ENCODE results near the gene REV1. TPM values are rescaled to one million over a fixed set of nuclear protein-coding genes. Genes with fewer than 3 reads are reported as not detected.

The REV1 gene
- total RNA-seq, 1 donor from 2014 or later = 51.9 TPM

DNA sequence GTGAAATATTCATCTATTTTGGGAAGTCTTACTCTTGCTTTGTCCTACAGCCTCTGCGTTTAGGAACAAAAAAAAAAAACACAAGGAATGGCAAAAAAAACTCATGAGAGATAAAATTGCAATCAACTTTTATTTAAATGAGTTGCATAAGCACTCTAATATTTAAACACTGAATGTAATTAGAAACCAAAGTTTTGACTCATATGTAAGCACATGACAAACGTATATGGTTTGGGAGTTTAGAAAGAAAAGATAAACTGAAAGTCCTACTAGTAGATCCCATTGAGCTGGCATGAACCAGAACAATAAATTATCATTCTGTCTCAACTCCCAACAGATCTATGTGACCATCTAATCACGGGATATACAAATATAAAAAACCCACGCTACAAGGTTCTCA is 44.8 kb downstream of the REV1 start:
- peaks cover under 1% of the 10 kb centered on the region for H3K4me1 Mint-ChIP-seq
- H3K27me3 Mint-ChIP-seq (ENCODE audit: insufficient read depth, low read depth) = no peaks in the 10 kb centered on the region

DNA sequence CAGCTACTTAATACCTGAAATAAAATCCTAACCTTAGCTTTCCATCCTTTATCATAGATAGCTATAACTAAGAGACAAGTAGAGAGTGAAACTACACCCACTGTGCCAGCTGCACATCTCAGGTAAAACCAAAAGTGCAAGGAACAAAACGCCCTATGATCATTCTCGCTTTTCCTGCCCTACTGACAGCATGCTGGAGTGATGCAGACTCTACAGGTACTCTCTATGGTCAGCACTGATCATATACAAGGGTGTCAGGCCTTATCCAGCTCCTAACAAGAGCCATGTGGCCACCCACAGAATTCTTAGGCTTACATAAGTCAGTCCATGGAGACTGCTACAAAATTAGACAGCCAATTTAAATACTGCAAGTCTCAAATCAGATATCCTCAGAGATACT is 45.6 kb downstream of the REV1 start:
- no peak overlapping the region for H3K4me3 ChIP-seq
- no peaks in the 10 kb centered on the region for H3K27me3 Mint-ChIP-seq (ENCODE audit: insufficient read depth, low read depth)
- no peaks in the 10 kb centered on the region for H3F3A ChIP-seq (ENCODE audit: low read depth)
- TF ChIP-seq, protein P1, sequence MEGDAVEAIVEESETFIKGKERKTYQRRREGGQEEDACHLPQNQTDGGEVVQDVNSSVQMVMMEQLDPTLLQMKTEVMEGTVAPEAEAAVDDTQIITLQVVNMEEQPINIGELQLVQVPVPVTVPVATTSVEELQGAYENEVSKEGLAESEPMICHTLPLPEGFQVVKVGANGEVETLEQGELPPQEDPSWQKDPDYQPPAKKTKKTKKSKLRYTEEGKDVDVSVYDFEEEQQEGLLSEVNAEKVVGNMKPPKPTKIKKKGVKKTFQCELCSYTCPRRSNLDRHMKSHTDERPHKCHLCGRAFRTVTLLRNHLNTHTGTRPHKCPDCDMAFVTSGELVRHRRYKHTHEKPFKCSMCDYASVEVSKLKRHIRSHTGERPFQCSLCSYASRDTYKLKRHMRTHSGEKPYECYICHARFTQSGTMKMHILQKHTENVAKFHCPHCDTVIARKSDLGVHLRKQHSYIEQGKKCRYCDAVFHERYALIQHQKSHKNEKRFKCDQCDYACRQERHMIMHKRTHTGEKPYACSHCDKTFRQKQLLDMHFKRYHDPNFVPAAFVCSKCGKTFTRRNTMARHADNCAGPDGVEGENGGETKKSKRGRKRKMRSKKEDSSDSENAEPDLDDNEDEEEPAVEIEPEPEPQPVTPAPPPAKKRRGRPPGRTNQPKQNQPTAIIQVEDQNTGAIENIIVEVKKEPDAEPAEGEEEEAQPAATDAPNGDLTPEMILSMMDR (IDR thresholded peaks at IDR 0.05) = no peak
- TF ChIP-seq EZH2phosphoT487 (IDR thresholded peaks at IDR 0.05) (no peak), EZH2 (IDR thresholded peaks at IDR 0.05) (no peak)
- no peaks in the 10 kb centered on the region for H3K4me1 ChIP-seq
- H3K4me2 ChIP-seq = no peak overlapping the region
- peaks cover 14% of the 10 kb centered on the region for H3K36me3 Mint-ChIP-seq
- H3K27ac Mint-ChIP-seq = no peak overlapping the region
- no peaks in the 10 kb centered on the region for H3K9me3 Mint-ChIP-seq
- no peak overlapping the region for H3K4me3 Mint-ChIP-seq
- DNase-seq (ENCODE audit: low spot score) = no peak
- H3K79me2 ChIP-seq (ENCODE audit: low read depth) = peaks cover 11% of the 10 kb centered on the region
- H3K9ac ChIP-seq = no peak overlapping the region
- H3K36me3 ChIP-seq = no peaks in the 10 kb centered on the region
- H2AFZ ChIP-seq (replicated peaks) = no peak overlapping the region
- no peaks in the 10 kb centered on the region for H3K9me3 ChIP-seq (ENCODE audit: low read depth)
- H3K4me1 Mint-ChIP-seq = no peaks in the 10 kb centered on the region
- no peak overlapping the region for H3K27ac ChIP-seq
- H4K20me1 ChIP-seq (ENCODE audit: low read depth) = peaks cover 8% of the 10 kb centered on the region
- H3K27me3 ChIP-seq = no peaks in the 10 kb centered on the region

More for the DNA sequence above, 44.8 kb downstream of the REV1 start:
- Histone ChIP-seq H3K36me3 (no peaks in the 10 kb centered on the region), H2AFZ (replicated peaks) (no peak overlapping the region), H3K9me3 (ENCODE audit: low read depth) (no peaks in the 10 kb centered on the region), H4K20me1 (ENCODE audit: low read depth) (peaks cover 8% of the 10 kb centered on the region), H3K27me3 (no peaks in the 10 kb centered on the region), H3K79me2 (ENCODE audit: low read depth) (peaks cover 17% of the 10 kb centered on the region), H3K4me2 (no peak overlapping the region), H3F3A (ENCODE audit: low read depth) (no peaks in the 10 kb centered on the region), H3K4me3 (no peak overlapping the region), H3K4me1 (no peaks in the 10 kb centered on the region), H3K9ac (no peak overlapping the region), H3K27ac (no peak overlapping the region)
- Mint-ChIP-seq H3K4me3 (no peak overlapping the region), H3K27ac (no peak overlapping the region), H3K9me3 (no peaks in the 10 kb centered on the region), H3K36me3 (peaks cover 14% of the 10 kb centered on the region)
- DNase-seq (ENCODE audit: low spot score) = no peak
- TF ChIP-seq, protein P1 (IDR thresholded peaks at IDR 0.05) = no peak
- TF ChIP-seq EZH2phosphoT487 (IDR thresholded peaks at IDR 0.05) = no peak
- TF ChIP-seq EZH2 (IDR thresholded peaks at IDR 0.05) = no peak

DNA sequence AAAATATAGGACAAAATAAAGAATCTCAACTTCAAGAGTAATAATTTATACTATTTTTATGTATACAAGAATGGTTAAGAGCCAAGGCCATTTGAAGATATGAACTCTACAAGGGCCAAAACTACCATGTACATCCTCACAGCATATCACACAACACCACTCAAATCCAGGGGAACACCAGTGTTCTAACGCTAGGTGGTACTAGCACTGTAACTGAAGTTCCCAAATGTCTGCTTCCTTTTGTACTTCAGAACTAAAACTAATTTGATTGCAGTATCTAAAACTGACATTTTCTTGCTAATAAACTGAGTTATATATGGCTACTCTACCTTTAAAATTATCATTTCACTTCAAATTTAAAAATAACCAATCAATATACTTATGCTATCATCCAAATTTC is 47.0 kb downstream of the REV1 start:
- TF ChIP-seq EZH2 (IDR thresholded peaks at IDR 0.05) = no peak
- TF ChIP-seq, protein P1 (IDR thresholded peaks at IDR 0.05) = peak; percentile 10
- no peaks in the 10 kb centered on the region for H3K27me3 Mint-ChIP-seq (ENCODE audit: insufficient read depth, low read depth)
- no peaks in the 10 kb centered on the region for H3F3A ChIP-seq (ENCODE audit: low read depth)

More for the DNA sequence above, 47.0 kb downstream of the REV1 start:
- H2AFZ ChIP-seq (replicated peaks) = no peak overlapping the region
- Mint-ChIP-seq H3K27ac (no peak overlapping the region), H3K36me3 (peaks cover 13% of the 10 kb centered on the region), H3K9me3 (no peaks in the 10 kb centered on the region), H3K4me3 (no peak overlapping the region), H3K4me1 (no peaks in the 10 kb centered on the region)
- H3K27me3 ChIP-seq = no peaks in the 10 kb centered on the region
- H3K9me3 ChIP-seq (ENCODE audit: low read depth) = no peaks in the 10 kb centered on the region
- H3K4me2 ChIP-seq = no peak overlapping the region
- DNase-seq (ENCODE audit: low spot score) = peak; percentile 7
- H4K20me1 ChIP-seq (ENCODE audit: low read depth) = peaks cover 8% of the 10 kb centered on the region
- no peak overlapping the region for H3K9ac ChIP-seq
- H3K79me2 ChIP-seq (ENCODE audit: low read depth) = peaks cover 11% of the 10 kb centered on the region
- H3K36me3 ChIP-seq = no peaks in the 10 kb centered on the region
- no peak overlapping the region for H3K27ac ChIP-seq
- H3K4me1 ChIP-seq = no peaks in the 10 kb centered on the region
- H3K4me3 ChIP-seq = no peak overlapping the region
